Stimulated activated CD4-positive, alpha-beta T cell treated with anti-CD3 and anti-CD28 coated beads, TNF-alpha, amount 100 ng/mL, for 1 hour (primary cell): ENCODE measurements around the gene FBLN1.
"Not testable (repeated sequence)": the region's sequence is repeated elsewhere in the genome, so short reads cannot be mapped to it uniquely, and the experiment has no call there.

ENCODE experiments used
- DNase-seq, 3 donors: peaks; one replicate each; pipeline ENCODE4 v3.0.0-alpha.2; 2020; ENCODE audit warnings: low read depth in 3 of 3, low spot score in 1 of 3

Gene FBLN1

GRCh38 chr22:45527456-45527855 is 24.8 kb downstream of the FBLN1 start:
- no peak for DNase-seq

GRCh38 chr22:45528046-45528445 is 25.4 kb downstream of the FBLN1 start:
- no peak for DNase-seq

- no peak for DNase-seq
Measured at GRCh38 chr22:45529105-45529504, 26.4 kb downstream of the FBLN1 start.

GRCh38 chr22:45529971-45530575 is 27.4 kb downstream of the FBLN1 start:
- DNase-seq = no peak

- DNase-seq = no peak
Measured at GRCh38 chr22:45531441-45532234, 29.0 kb downstream of the FBLN1 start.

- no peak for DNase-seq
Measured at GRCh38 chr22:45532235-45532631, 29.6 kb downstream of the FBLN1 start.

GRCh38 chr22:45533703-45534102 is 31.0 kb downstream of the FBLN1 start:
- DNase-seq = no peak

- no peak for DNase-seq
Measured at GRCh38 chr22:45534339-45535192, 31.9 kb downstream of the FBLN1 start.

GRCh38 chr22:45535290-45535689 is 32.6 kb downstream of the FBLN1 start:
- DNase-seq = no peak

- DNase-seq = not testable (repeated sequence)
Measured at GRCh38 chr22:45535835-45536234, 33.2 kb downstream of the FBLN1 start.

- DNase-seq = no peak
Measured at GRCh38 chr22:45537734-45538181, 35.1 kb downstream of the FBLN1 start.

GRCh38 chr22:45538281-45538680 is 35.6 kb downstream of the FBLN1 start:
- no peak for DNase-seq

- DNase-seq = no peak
Measured at GRCh38 chr22:45540122-45540521, 37.4 kb downstream of the FBLN1 start.

GRCh38 chr22:45541382-45541979 is 38.8 kb downstream of the FBLN1 start:
- no peak for DNase-seq

- DNase-seq = no peak
Measured at GRCh38 chr22:45542001-45542520, 39.4 kb downstream of the FBLN1 start.

- DNase-seq = not testable (repeated sequence)
Measured at GRCh38 chr22:45542736-45543135, 40.1 kb downstream of the FBLN1 start.

GRCh38 chr22:45543243-45543642 is 40.6 kb downstream of the FBLN1 start:
- DNase-seq = no peak

- DNase-seq = no peak
Measured at GRCh38 chr22:45544588-45545170, 42.0 kb downstream of the FBLN1 start.

- DNase-seq = no peak
Measured at GRCh38 chr22:45546333-45547015, 43.8 kb downstream of the FBLN1 start.

GRCh38 chr22:45547016-45547345 is 44.3 kb downstream of the FBLN1 start:
- DNase-seq = no peak
